HCT116 (cell line): Measurements from ENCODE around the gene TBC1D1.

ENCODE experiments used
- CEBPB ChIP-seq: IDR thresholded peaks from 2 replicates; pipeline ENCODE4 v1.6.1; 2012; ENCODE audit warnings: low read depth
- CTCF ChIP-seq, 3 experiments: fragments of 200-600 bp in 1 of 3; sonication (generic) in 1 of 3; IDR thresholded peaks in 2 of 3; conservative IDR thresholded peaks in 1 of 3; 2 replicates each; pipeline ENCODE4 v1.5.1; 2012 to 2017; ENCODE audit warnings: low read depth in 2 of 3, low read length in 2 of 3, antibody characterized with exemption in 1 of 3, borderline replicate concordance in 1 of 3, control low read depth in 1 of 3, mild to moderate bottlenecking in 1 of 3, mixed read lengths in 1 of 3, mixed run types in 1 of 3, moderate library complexity in 1 of 3; ENCODE audit not compliant: insufficient read depth in 1 of 3
- EZH2 ChIP-seq: fragments of 200-600 bp; sonication (generic); IDR thresholded peaks from 2 replicates; pipeline ENCODE4 v1.6.1; 2017; ENCODE audit warnings: antibody characterized with exemption, mixed run types
- EZH2phosphoT487 ChIP-seq: fragments of 200-600 bp; IDR thresholded peaks from 2 replicates; pipeline ENCODE4 v1.6.1; 2018; ENCODE audit warnings: antibody characterized with exemption, borderline replicate concordance
- POLR2A ChIP-seq: IDR thresholded peaks from 2 replicates; pipeline ENCODE4 v1.7.0; 2011; ENCODE audit warnings: borderline replicate concordance; ENCODE audit not compliant: insufficient read depth, insufficient read length; ENCODE audit errors: extremely low read depth
- POLR2AphosphoS5 ChIP-seq: IDR thresholded peaks from 2 replicates; pipeline ENCODE4 v1.6.1; 2011; ENCODE audit warnings: mild to moderate bottlenecking, low read depth, low read length, moderate library complexity
- RAD21 ChIP-seq: IDR thresholded peaks from 2 replicates; pipeline ENCODE4 v1.6.1; 2012; ENCODE audit warnings: low read depth, mild to moderate bottlenecking
- SIN3A ChIP-seq: IDR thresholded peaks from 2 replicates; pipeline ENCODE4 v1.6.1; 2012; ENCODE audit warnings: low read depth
- SP1 ChIP-seq: IDR thresholded peaks from 2 replicates; pipeline ENCODE4 v1.6.1; 2012; ENCODE audit warnings: low read depth

GRCh38 chr4:37960679-37961450 lies 70.0 kb downstream of the TBC1D1 start:
- TF ChIP-seq SIN3A (no peak), POLR2A (no peak), EZH2phosphoT487 (no peak), SP1 (no peak), EZH2 (no peak), RAD21 (no peak), CEBPB (no peak), POLR2AphosphoS5 (no peak), CTCF (IDR thresholded peaks at IDR 0.05 in 2 of 3, conservative IDR thresholded peaks at IDR 0.05 in 1 of 3; ENCODE audit: borderline replicate concordance in 1 of 3, insufficient read depth in 1 of 3, low read depth in 2 of 3, low read length in 2 of 3) (no peak)
